OCI-M1 (cell line): ENCODE measurements around the gene ZNF175.

Experiments
- DNase-seq: peaks from one replicate; lab custom pipeline; 2025; lab: John Stamatoyannopoulos, UW

Gene ZNF175

GRCh38 chr19:51549533-51550324 lies 21.4 kb upstream of the ZNF175 start:
- no peak for DNase-seq

- DNase-seq: no peak
Observed at GRCh38 chr19:51550848-51551672, 20.0 kb upstream of the ZNF175 start.

- DNase-seq: no peak
Observed at GRCh38 chr19:51551673-51552432, 19.2 kb upstream of the ZNF175 start.

DNA sequence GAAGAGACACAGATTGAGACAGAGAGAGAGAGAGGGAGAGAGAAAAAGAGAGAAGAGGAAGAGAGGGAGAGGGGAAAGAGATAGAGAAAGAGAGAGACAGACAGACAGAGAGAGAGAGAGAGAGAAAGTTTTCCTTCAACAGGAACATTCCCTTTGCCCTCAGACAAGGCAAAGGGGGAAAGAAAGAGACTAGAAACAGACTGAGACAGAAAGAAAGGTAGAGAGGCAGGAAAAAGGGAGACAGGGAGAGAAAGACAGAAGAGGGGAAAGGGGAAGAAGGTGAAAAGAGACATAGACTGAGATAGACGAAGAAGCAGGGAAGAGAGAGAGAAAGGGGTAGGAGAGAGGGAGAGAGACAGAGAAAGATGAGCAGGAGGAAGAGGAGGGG lies 18.5 kb upstream of the ZNF175 start:
- DNase-seq: no peak

GRCh38 chr19:51552996-51553725 lies 17.9 kb upstream of the ZNF175 start:
- peak; percentile 93 for DNase-seq

GRCh38 chr19:51559240-51559639 lies 11.8 kb upstream of the ZNF175 start:
- DNase-seq: no peak

- no peak for DNase-seq
Observed at GRCh38 chr19:51560339-51560738, 10.7 kb upstream of the ZNF175 start.

DNA sequence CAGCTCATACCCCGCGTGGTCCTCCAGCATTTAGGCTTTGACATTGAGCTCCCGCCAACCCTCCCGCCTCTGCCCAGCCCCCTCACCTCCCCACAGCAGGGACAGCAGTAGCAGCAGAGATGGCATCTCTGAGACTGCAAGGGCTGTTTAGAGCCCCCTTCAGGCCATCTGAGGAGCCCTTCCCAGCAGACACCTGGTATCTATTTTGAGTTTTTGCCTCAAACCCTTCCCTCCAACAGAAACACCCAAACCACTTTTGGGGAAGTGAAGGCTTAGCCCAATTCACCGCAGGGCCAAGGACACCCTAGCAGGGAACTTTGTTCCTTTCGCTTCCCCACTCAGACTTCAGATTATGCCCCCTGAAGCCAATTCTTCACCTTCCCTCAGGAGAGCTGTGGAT lies 6.3 kb upstream of the ZNF175 start:
- peak; percentile 90 for DNase-seq

- DNase-seq: peak; percentile 97
Observed at GRCh38 chr19:51565583-51565982, 5.5 kb upstream of the ZNF175 start.

GRCh38 chr19:51566489-51567100 lies 4.5 kb upstream of the ZNF175 start:
- peak; percentile 87 for DNase-seq

- no peak for DNase-seq
Observed at GRCh38 chr19:51567583-51567982, 3.5 kb upstream of the ZNF175 start.

DNA sequence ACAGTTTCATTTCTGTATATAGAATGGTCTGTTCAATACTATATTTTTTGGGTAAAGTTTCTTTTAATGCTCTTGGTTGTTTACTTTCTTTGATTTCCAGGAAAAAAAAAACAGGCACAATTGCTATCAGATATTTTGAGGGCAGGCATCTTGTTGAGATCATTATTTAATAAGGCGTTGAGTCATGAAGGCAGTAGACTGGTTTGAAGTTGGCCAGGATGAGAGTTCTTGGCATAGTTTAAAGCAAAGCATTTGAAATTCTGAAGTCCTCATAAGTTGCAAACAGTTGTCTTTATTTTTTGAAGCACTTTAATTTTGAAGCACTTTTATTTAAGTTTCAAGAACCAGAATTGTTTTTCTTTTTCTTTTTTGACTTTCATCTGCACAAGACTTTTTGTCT lies 2.6 kb upstream of the ZNF175 start:
- peak; percentile 50 for DNase-seq

DNA sequence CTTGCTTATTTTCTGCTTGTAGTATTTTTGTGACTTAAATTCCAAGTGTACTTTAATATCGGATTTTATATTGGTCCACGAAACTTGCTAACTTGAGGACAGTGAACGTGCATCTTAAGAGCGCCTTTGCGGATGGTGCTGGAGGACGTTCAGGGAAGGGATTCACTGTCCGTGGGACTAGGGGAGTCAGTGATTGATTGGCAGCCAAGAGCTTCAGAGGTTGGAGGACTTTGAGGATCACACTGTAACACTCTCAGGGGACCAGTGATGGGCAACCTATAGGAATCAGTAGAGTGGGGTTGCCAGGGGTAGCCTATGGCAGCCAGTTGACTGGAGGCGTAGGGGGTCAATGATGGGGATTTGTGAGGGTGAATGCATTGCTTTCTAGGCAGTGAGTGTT lies 516 bp downstream of the ZNF175 start:
- peak; percentile 64 for DNase-seq

DNA sequence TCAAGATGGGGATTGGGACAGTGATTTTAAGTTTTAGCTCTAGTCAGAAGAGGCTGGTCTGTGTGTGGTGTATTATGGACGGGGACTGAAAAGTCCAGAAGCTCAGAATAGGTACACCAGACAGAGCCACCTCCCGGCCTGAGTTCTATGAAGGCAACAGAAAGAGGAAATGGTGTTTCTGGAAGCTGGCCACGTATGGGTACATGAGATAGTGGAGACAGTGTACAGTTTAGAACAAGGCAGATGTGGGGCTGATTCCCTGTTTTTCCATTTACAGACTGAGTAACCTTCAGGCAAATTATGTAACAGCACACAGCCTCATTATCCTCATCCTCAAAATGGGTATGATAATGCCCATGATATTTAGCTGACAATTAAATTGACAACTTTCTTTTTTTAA lies 1.3 kb downstream of the ZNF175 start:
- DNase-seq: peak; percentile 96

DNA sequence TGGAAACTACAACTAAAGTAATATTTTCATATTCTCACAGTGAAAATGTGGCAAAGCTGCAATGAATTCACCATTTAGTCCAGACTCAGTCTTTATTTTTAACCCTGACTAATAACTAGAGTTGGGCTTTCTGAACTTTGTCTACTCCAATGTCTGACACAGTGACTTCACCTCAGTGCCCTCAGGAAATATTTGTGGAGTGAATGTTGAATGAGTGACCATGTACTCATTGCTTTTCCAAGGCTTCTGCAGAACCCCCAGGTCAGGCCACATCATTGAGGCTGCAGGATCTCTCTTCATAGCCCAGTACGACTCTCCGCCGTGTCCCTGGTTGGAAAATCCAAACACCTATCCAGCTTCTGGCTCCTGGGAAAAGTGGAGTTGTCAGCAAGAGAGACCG lies 1.8 kb downstream of the ZNF175 start:
- DNase-seq: no peak

- DNase-seq: peak; percentile 28
Observed at GRCh38 chr19:51573331-51573730, 2.2 kb downstream of the ZNF175 start.

- DNase-seq: no peak
Observed at GRCh38 chr19:51576850-51577249, 5.8 kb downstream of the ZNF175 start.

- DNase-seq: no peak
Observed at GRCh38 chr19:51586103-51586728, 15.1 kb downstream of the ZNF175 start.

GRCh38 chr19:51586799-51587198 lies 15.7 kb downstream of the ZNF175 start:
- DNase-seq: no peak

DNA sequence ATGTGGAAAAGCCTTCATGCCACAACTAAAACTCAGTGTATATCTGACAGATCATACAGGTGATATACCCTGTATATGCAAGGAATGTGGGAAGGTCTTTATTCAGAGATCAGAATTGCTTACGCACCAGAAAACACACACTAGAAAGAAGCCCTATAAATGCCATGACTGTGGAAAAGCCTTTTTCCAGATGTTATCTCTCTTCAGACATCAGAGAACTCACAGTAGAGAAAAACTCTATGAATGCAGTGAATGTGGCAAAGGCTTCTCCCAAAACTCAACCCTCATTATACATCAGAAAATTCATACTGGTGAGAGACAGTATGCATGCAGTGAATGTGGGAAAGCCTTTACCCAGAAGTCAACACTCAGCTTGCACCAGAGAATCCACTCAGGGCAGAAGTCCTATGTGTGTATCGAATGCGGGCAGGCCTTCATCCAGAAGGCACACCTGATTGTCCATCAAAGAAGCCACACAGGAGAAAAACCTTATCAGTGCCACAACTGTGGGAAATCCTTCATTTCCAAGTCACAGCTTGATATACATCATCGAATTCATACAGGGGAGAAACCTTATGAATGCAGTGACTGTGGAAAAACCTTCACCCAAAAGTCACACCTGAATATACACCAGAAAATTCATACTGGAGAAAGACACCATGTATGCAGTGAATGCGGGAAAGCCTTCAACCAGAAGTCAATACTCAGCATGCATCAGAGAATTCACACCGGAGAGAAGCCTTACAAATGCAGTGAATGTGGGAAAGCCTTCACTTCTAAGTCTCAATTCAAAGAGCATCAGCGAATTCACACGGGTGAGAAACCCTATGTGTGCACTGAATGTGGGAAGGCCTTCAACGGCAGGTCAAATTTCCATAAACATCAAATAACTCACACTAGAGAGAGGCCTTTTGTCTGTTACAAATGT lies 16.4 kb downstream of the ZNF175 start:
- DNase-seq: no peak
